MM.1S (cell line): ENCODE data around the gene GTF2F2.

Experiments used
- DNase-seq: peaks from one replicate; pipeline ENCODE4 v3.0.0-alpha.2; 2015
- H2AFZ ChIP-seq: fragments of 300-600 bp; sonication (generic); 2 replicates; pipeline ENCODE4 v1.6.0; 2016; ENCODE audit warnings: antibody characterized with exemption, low read length
- H3F3A ChIP-seq: fragments of 300-600 bp; sonication (generic); 2 replicates; pipeline ENCODE4 v1.6.1; 2016; ENCODE audit warnings: mild to moderate bottlenecking, antibody characterized with exemption, low read length, moderate library complexity, mixed read lengths; ENCODE audit not compliant: insufficient read depth
- H3K27ac ChIP-seq: fragments of 300-600 bp; sonication (generic); 2 replicates; pipeline ENCODE4 v1.5.1; 2016; ENCODE audit warnings: mild to moderate bottlenecking, low read length
- H3K27me3 ChIP-seq: fragments of 300-600 bp; sonication (generic); replicated peaks from 2 replicates; pipeline ENCODE4 v1.6.0; 2016; ENCODE audit warnings: low read length; ENCODE audit not compliant: insufficient read depth
- H3K36me3 ChIP-seq: fragments of 300-600 bp; sonication (generic); replicated peaks from 2 replicates; pipeline ENCODE4 v1.6.1; 2016; ENCODE audit warnings: mild to moderate bottlenecking, low read length, mixed read lengths; ENCODE audit not compliant: insufficient read depth
- H3K4me1 ChIP-seq: fragments of 300-600 bp; sonication (generic); 2 replicates; pipeline ENCODE4 v1.6.1; 2016; ENCODE audit warnings: low read length, mixed read lengths
- H3K4me2 ChIP-seq: fragments of 300-600 bp; sonication (generic); 2 replicates; pipeline ENCODE4 v1.6.0; 2016; ENCODE audit warnings: low read depth, low read length
- H3K4me3 ChIP-seq: fragments of 300-600 bp; sonication (generic); 2 replicates; pipeline ENCODE4 v1.5.1; 2016; ENCODE audit warnings: low read length, mixed read lengths
- H3K79me2 ChIP-seq: fragments of 300-600 bp; sonication (generic); 2 replicates; pipeline ENCODE4 v1.6.1; 2016; ENCODE audit warnings: mixed run types, low read length, mixed read lengths
- H3K9ac ChIP-seq: fragments of 300-600 bp; sonication (generic); 2 replicates; pipeline ENCODE4 v1.6.1; 2016; ENCODE audit warnings: low read length, mixed read lengths
- H3K9me2 ChIP-seq: fragments of 300-600 bp; sonication (generic); replicated peaks from 2 replicates; pipeline ENCODE4 v1.6.1; 2016; ENCODE audit warnings: mild to moderate bottlenecking, low read length, mixed read lengths; ENCODE audit not compliant: insufficient read depth
- H3K9me3 ChIP-seq: fragments of 300-600 bp; sonication (generic); replicated peaks from 2 replicates; pipeline ENCODE4 v1.6.1; 2016; ENCODE audit warnings: mild to moderate bottlenecking, low read length, mixed read lengths; ENCODE audit not compliant: insufficient read depth
- H4K20me1 ChIP-seq: fragments of 300-600 bp; sonication (generic); 2 replicates; pipeline ENCODE4 v1.6.1; 2016; ENCODE audit warnings: mild to moderate bottlenecking, low read length, moderate library complexity, mixed read lengths; ENCODE audit not compliant: insufficient read depth
- CTCF ChIP-seq: fragments of 300-600 bp; sonication (generic); IDR thresholded peaks from 2 replicates; pipeline ENCODE4 v1.5.1; 2016; ENCODE audit warnings: antibody characterized with exemption, low read length, mixed read lengths
- EZH2 ChIP-seq: fragments of 300-600 bp; sonication (generic); optimal IDR thresholded peaks from 2 replicates; pipeline ENCODE3; 2017; ENCODE audit warnings: low read depth, mild to moderate bottlenecking, antibody characterized with exemption, low read length, mixed read lengths
- EZH2phosphoT487 ChIP-seq: fragments of 300-600 bp; sonication (generic); IDR thresholded peaks from 2 replicates; pipeline ENCODE4 v1.6.1; 2018; ENCODE audit warnings: antibody characterized with exemption, low read length

The GTF2F2 gene

GRCh38 chr13:45168555-45168930 is 48.2 kb downstream of the GTF2F2 start:
- Histone ChIP-seq H3K9me2 (no peaks in the 10 kb centered on the region), H2AFZ (no peak overlapping the region), H3K4me3 (no peak overlapping the region), H3K27me3 (no peaks in the 10 kb centered on the region), H3K36me3 (no peaks in the 10 kb centered on the region), H3K79me2 (no peaks in the 10 kb centered on the region), H3F3A (no peaks in the 10 kb centered on the region), H3K27ac (no peak overlapping the region), H3K9ac (no peak overlapping the region), H3K4me2 (no peak overlapping the region), H3K4me1 (no peaks in the 10 kb centered on the region), H4K20me1 (no peaks in the 10 kb centered on the region), H3K9me3 (no peaks in the 10 kb centered on the region)
- DNase-seq = no peak
- TF ChIP-seq EZH2 (no peak), EZH2phosphoT487 (no peak)

- Histone ChIP-seq H3K27ac (no peak overlapping the region), H3F3A (no peaks in the 10 kb centered on the region), H4K20me1 (no peaks in the 10 kb centered on the region), H3K4me1 (no peaks in the 10 kb centered on the region), H3K9me2 (no peaks in the 10 kb centered on the region), H2AFZ (no peak overlapping the region), H3K4me2 (no peak overlapping the region), H3K4me3 (no peak overlapping the region), H3K79me2 (no peaks in the 10 kb centered on the region), H3K9ac (no peak overlapping the region), H3K36me3 (no peaks in the 10 kb centered on the region), H3K9me3 (no peaks in the 10 kb centered on the region), H3K27me3 (no peaks in the 10 kb centered on the region)
- TF ChIP-seq EZH2phosphoT487 (no peak), EZH2 (no peak), CTCF (no peak)
- DNase-seq = no peak
Measured at GRCh38 chr13:45174478-45174877, 54.2 kb downstream of the GTF2F2 start.

- Histone ChIP-seq H3K27ac (no peak overlapping the region), H3K9ac (no peak overlapping the region), H3K4me1 (no peaks in the 10 kb centered on the region), H3K4me3 (no peak overlapping the region), H3K9me2 (no peaks in the 10 kb centered on the region), H4K20me1 (no peaks in the 10 kb centered on the region), H3K79me2 (no peaks in the 10 kb centered on the region), H3F3A (no peaks in the 10 kb centered on the region), H3K27me3 (no peaks in the 10 kb centered on the region), H3K9me3 (no peaks in the 10 kb centered on the region), H3K36me3 (no peaks in the 10 kb centered on the region), H2AFZ (no peak overlapping the region), H3K4me2 (no peak overlapping the region)
- TF ChIP-seq EZH2phosphoT487 = no peak
- no peak for TF ChIP-seq CTCF
- TF ChIP-seq EZH2 = no peak
- no peak for DNase-seq
Measured at GRCh38 chr13:45178349-45179162, 58.2 kb downstream of the GTF2F2 start.

- no peak for TF ChIP-seq CTCF
- no peak for TF ChIP-seq EZH2
- no peak for TF ChIP-seq EZH2phosphoT487
- Histone ChIP-seq H3K4me1 (no peaks in the 10 kb centered on the region), H3K27me3 (no peaks in the 10 kb centered on the region), H3K27ac (no peak overlapping the region), H3K4me2 (no peak overlapping the region), H3K4me3 (no peak overlapping the region), H3K79me2 (no peaks in the 10 kb centered on the region), H3K9me3 (no peaks in the 10 kb centered on the region), H4K20me1 (no peaks in the 10 kb centered on the region), H3K9me2 (no peaks in the 10 kb centered on the region), H3K9ac (no peak overlapping the region), H3F3A (no peaks in the 10 kb centered on the region), H3K36me3 (no peaks in the 10 kb centered on the region), H2AFZ (no peak overlapping the region)
- no peak for DNase-seq
Measured at GRCh38 chr13:45179428-45179827, 59.1 kb downstream of the GTF2F2 start.
